GM19328 (cell line): ENCODE results near the gene ETV6.
"Not testable (repeated sequence)": the region's sequence is repeated elsewhere in the genome, so short reads cannot be mapped to it uniquely, and the experiment has no call there.

Source experiments
- ATAC-seq: cut with Tn5 transposase; IDR thresholded peaks from one replicate; pipeline ENCODE4 v1.9.1; 2021; ENCODE audit warnings: mild to moderate bottlenecking, moderate library complexity; ENCODE audit not compliant: unreplicated experiment

The ETV6 gene

DNA sequence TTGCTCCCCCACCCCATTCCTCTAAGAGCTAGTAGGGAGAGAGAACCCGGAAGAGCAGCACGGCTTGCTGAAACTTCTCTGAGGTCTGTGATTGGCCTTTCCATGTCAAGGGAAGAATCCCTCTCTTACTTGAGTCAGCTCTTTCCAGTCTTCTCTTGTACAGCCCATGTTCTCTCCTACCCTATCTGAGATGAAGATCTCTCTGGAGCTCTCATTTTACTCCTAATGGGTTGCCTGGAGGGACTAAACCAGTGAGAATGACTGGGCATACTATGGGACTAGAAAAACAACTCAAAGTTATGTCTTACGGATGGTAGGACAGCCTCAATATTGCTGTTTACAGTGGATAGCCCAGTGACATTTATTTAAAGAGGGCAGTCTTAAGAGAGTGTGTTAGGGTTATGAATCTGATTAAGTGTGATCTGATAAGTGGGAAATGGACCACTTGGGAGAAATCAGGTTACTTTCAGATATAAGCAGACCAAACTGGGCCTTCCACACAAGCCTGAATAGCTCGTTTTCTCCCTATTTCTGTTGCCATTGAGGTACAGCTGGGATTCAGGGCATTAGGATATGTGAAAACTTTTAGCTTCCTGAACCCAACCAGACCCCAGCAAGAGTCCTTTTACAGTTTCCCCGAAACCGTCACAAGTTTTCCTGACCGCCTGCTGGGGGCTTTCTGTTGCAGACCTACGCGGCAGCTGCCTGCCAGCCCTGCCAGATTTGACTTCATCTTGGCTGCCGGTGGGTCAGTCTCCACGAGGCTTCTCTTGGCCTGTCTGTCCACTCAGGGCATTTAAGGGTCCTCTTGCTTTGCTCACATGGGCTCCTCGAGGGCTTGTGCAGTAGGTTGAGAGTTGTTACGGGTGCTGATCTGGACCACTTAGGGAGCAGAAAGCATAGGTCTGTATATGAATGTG lies 16.9 kb downstream of the ETV6 start:
- ATAC-seq: no peak

DNA sequence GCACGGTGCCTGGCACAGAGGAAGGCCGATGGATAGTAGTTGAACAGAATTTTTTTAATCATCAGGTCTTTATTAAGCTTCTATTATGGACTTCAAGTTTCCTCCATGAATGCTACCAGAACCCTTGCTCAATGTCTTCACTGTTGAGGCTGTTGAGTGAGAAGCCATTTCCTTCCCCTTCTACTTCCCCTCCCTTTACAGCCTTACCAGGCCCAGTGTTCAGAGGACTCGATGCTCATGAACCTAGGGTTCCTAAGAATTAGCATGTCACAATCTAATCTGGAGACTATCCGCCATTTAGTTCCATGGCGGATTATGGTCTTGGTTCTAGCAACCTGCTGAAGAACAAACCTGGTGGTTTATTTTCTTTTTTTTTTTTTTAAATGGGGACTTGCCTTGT lies 17.7 kb downstream of the ETV6 start:
- no peak for ATAC-seq

DNA sequence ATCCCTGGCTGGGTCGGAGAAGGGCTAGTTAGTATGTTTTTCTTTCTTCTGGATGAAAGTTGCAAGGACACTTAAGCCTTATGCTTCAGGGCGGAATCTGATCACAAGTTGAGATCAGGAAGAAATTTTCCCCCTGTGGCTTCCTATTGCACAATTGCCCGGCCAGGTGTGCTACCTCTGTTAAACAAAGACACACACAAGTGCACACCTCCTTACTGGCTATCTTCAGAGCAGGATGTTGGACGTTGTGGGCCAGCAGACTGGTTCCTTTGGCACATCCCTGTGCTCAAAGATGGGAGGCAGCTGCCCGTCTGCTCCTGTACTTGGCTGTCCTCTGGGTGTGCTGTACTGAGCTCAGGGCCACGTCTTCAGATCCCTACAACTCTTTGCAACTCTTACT lies 19.1 kb downstream of the ETV6 start:
- ATAC-seq: no peak

DNA sequence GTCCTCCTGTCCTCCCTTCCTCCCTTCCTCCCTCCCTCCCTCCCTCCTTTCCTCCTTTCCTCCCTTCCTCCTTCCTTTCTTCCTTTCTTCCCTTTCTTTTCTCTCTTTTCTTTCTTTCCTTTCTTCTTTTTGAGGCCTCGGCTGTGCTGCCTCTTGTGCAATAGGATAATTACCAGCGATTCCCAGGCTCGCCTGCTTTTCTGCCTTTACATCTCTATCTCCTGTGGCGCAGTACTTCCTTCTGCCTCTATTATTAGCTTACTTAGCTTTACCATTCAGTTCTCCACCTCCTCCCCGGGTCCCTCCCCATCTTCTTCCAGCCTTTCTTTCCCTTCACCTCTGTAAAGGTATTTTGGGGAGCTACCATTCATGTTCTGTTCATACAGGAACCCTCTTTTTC lies 19.9 kb downstream of the ETV6 start:
- no peak for ATAC-seq

DNA sequence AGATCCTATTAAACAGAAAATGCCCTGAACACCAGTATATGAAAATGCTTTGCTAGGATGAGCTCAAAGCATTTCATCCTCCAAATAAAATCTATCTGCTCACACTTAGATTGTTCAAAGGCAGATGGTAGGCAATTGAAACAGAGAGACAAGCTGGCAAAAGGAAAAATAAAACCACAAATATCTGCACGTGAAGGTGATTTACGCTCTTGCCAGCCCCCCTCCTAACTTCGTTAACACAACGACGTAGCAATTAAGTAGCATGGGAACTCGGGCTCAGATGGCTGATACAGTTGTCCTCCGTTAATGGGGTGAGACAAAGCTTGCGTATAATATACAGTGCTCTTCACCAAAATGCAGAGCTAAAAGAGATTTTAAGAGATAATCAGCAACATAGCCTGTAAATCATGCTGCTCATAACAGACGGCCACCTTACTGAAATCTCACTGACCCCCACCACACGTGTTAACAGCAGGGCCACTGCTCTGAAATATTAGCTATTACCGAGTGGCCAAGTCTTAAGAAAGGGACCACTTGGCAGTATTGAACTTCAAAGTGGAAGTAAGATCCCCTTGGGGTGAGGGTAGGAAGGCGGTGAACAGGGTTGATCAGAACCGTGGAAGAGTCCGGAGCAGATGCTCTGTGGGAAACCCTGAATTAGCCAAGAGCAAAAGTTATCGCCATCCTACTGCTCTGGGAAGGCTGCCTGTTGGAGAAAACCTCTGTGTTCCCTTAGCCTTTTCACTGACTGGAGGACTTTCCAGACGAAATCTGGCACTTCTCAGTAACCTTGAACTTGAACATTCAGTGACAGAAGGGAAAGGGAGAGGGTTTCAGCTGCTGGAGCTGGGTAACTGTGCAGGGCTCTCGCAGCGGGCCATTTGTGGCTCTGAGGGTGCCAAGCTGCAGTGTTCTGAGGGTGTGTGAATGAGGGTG lies 23.1 kb downstream of the ETV6 start:
- ATAC-seq: no peak

DNA sequence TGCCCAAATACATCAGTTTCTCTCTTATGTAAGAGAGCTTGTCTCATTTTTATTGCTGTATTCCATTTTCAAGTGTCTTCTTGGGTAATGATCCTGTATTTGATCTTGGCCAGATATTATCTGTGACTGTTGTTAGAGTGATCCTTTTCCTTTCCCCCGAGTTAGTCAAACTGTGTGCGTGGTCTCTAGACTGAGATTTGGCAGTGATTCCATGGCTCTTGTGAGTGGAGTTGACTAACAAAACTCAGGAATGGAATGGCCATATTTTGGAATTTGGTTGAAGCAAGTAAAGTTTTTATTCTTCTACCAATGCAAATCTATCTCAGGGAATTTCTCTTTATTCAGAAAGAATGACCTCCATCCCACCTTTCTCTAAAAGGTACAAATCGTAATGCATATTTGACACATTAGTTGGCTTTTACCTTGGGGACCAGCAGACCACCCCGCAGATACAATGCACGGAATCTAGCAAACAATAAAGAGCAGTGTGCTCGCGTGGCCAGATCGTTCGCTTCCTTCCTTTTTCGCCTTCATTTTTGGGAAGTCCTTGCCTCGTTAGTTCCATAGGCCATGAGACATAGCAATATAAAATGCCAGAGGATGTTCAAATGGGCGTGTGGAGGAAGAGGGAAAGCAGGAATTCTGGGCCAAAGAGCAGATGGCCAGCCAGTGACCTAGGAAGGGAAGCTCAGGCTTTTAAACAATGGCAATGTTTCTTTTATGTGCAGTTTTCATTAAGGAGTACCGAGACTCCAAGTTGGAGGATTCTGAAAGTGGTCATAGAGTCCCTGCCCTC lies 24.4 kb downstream of the ETV6 start:
- no peak for ATAC-seq

DNA sequence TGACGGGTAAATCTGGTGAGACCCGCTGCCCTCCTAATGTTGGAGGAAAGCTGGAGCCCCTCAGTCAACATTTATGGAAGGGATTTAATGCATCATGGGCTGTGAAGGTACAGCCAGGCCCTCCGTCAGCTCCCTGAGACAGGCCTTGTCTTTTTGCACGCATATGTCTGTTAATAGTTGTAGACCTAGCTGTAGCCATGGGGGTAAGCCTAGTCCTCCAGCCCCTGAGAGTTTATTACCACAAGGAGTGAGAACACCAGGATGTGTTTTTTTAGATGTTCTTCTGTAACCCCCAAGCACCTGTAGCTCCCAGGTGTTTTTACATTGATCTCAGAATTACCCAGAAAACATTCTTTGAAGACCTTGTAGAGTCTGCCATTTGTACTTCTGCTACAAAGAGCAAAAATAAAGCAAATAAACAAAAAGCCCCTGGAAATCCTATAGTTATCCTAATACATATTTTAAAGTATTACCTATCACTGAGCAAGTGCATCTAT lies 25.5 kb downstream of the ETV6 start:
- no peak for ATAC-seq

DNA sequence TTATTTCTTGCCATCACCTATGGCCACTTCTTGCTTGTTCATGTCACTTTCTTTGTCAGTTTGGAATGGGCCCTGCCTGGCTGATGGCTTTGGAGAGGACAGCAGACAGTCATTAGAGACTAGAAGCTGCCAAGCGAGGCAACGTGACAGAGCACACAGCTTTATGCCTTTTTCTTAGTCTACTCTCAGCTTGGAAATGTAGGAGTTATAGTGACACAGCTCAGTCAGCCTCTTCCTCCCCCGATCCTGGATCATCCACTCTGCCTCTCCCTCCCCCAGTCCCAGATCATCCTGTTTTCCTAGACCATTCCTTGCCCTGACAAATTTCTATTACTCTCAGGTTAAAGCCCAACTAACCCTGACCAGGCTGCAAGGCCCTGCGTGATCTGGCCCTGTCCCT lies 26.6 kb downstream of the ETV6 start:
- no peak for ATAC-seq

DNA sequence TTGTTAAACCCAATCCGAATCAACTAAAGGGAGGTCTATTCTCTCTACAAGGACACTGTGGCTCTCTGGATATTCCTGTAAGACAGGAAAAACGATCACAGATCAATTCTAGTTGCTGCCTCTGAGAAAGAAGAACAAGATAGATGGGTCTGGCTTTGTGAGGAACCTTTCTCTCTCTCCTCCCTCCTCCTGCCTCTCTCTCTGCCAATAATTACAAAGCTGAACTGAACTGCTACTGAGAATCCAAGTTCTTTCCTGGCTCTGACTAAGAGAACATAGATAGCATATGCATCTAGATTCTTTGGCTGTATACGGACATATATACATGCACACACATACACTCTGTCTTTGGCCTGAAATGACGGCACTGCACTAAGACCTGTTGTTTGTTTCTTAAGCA lies 27.6 kb downstream of the ETV6 start:
- no peak for ATAC-seq

DNA sequence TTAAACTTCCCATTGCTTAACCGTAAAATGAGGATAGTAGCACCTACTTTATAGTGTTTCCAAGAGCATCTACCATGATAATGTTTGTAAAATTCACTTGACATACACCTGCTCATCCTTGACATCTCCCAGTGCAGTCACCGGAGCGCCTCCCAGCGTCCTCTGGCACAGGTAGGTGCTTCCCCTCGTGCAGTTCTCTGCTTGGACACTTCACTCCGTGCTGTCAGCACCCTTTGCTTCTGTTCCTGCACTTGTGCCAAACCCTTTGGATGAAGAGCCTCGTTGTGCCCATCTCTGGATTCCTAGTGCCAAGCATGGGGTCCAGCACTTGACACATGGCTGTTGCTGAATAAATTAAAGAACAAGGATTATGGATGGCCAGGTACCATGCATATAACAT lies 28.3 kb downstream of the ETV6 start:
- no peak for ATAC-seq

DNA sequence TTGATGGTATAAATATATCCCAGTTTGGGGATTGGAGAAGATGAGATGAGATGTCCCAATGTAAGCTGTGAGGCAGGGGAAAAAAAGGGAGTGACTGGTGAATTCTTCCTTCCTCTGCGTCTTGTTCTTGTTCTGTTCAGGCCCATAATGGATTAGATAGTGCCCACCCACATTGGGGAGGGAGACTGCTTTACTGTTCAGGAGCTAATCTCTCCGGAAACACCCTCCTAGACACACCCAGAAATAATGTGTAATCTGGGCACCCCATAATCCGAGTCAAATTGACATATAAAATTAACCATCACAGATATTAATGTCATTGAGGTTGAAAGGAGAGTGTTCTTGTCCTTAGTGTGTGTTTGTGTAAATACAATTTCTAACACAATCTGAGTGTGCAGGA lies 29.3 kb downstream of the ETV6 start:
- no peak for ATAC-seq

DNA sequence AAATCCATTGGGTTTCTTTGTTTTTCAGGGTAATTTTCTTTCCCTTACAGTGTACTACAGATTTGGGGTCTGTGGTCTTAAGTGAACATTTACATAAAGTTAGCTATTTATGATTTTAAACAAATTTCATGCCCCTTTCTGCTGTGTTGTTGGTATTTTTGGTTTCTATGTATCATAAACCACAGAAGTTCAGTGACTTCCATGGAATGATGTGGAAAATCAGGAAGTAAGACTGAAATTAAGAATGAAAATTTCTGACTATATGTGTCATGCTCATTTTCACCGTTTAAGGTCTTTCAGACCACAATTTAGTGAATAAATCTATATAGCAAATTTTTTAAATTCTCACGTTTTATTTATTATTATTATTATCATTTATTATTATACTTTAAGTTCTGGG lies 31.7 kb downstream of the ETV6 start:
- ATAC-seq: no peak

DNA sequence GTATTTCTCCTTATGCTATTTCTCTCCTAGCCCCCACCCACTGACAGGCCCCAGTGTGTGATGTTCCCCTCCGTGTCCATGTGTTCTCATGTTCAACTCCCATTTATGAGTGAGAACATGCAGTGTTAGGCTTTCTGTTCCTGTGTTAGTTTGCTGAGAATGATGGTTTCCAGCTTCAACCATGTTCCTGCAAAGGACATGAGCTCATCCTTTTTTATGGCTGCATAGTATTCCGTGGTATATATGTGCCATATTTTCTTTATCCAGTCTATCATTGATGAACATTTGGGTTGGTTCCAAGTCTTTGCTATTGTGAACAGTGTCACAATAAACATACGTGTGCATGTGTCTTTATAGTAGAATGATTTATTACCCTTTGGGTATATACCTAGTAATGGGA lies 32.2 kb downstream of the ETV6 start:
- ATAC-seq: not testable (repeated sequence)

DNA sequence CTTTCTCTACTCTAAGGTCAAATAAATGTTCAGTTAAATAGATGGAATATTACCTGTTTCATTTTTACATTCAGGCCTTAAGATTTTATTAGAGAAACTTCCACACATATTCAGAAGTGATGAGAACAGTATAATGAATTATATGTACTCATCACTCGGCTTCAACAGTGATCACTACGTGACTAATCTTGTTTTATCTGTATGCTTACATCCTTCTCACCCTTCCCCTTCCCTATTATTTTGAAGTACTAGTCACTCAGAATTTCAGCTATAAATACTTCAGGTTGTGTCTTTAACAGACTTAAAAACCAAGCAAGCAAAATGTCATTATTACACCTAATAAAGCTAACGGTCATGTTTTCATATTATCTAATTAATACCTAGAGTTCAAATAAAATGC lies 34.9 kb downstream of the ETV6 start:
- no peak for ATAC-seq

DNA sequence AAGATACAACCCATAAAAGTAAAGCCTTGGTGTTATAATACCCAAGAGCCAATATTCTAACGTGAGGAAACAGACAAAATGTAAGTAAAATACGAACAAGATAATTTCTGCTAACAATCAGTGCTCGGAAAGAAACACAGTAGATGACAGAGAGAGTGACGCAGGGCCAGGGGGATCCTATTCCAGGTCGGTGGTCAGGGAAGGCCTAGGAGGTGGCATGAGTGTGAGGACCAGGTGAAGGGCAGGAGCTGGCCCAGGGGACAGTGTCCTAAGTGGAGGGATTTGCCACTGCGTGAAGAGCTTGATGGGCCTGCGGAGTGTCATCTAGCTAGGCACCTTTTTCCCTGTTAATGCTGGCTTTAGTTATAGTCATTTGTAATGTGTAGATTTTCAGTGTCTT lies 35.3 kb downstream of the ETV6 start:
- ATAC-seq: no peak

DNA sequence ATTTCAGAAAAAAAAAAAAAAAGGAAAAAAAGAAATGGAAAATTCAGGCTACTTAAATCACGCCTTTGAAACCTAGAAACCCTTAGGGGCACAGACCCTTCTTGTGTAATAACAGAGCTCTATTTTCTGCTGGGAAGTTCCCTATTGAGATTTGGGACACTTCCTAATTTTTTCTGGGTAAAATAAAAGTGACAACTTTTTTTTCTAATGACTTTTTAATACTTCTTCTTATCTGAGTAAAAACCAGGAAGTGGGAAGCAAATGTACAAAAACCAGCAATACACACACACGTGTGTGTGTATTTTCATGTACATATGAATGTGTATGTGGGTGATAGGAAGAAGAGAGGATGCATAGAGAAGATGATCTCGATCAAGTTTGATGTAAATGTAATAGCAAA lies 35.8 kb downstream of the ETV6 start:
- ATAC-seq: no peak

DNA sequence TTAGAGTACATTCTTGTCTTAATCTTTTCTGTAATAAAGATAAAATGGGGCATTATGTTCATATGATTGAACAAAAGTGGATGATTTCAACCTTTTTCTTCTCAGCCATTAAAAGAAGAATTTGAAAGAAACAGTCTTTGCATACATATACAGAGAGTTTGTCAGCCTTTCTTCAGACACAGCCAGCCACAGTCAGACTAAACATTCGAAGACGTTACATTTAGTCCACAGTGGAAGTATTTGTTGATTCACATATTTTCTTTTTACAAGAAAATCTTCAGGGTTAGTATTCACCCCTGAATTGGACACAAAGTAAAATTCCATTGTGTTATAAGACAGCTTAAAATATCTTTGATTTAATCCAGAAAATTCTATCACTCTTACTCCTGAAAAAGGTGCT lies 36.2 kb downstream of the ETV6 start:
- no peak for ATAC-seq

DNA sequence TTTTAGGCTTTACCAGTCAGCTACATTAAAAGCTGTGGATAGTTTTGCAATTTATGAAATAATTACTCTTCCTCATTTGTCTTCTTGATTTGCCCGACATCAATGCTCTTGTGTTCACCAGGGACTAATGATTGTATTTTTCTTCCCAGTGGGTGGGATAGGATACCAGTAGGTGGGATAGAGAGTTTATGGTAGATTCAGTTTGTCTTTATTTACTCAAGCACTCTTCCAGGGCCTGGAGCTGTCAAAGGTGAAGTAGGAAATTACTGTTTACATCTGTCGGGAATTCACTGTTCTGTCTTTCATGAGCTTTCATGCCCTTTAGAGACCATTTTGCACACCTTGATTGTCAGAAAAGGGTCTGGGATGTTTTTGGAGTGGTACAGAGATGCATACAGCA lies 36.6 kb downstream of the ETV6 start:
- ATAC-seq: no peak

DNA sequence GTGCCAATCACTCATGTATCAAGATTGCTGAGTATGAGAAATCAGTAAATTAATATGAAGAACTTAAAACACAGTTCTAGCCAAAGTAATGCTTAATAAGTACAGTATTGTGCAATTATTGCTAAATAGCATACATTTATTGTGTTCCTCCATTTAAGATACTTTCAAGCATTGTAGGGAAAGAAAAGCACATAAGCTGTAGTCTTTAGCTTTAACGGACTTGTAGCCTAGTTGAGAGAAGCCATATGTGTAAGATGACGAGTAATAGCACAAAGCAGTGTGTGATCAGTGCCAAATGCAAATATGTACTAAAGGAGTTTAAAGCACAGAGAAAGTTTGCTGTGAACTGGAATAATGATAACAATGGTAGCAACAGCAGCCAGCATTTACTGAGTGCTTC lies 38.1 kb downstream of the ETV6 start:
- no peak for ATAC-seq

DNA sequence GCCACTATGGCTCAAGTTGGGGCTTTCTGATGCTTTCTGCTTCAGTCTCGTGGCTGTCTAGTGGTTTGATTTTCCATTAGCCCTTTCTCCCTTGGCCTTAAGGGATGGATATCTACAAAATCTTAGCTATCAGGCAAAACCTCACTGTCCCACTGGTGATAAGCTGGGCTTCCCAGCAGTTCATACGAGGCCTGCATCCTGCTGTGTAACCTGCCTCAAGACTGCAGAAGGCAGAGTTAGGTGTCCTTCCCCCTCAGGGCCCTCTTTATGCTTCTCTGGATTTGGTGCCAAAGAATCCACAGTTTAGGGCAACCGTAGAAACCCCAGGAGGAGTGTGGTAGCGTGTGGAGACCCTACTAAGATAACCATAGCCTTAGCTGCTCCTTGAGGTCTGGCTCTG lies 38.9 kb downstream of the ETV6 start:
- ATAC-seq: no peak

DNA sequence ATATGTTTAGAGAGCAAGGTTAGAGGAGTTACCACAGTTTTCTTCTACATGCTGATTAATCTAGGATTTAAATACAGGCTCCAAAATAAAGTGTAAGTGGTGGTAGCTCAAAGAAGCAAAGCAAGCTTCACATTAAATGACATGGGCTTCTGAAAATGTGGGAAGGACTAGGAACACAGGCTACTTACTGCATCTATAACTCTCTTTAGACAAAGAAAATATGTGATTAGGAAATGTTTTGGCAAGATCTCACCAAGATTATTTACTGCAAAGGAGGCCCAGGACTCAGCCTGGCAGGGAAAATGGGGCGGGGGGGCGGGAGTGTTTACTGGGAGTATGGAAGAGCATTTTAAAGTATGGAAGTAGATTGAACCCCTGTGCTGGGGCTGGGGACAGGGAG lies 39.4 kb downstream of the ETV6 start:
- ATAC-seq: no peak
